Stomach (tissue), 19 donors: Measurements from ENCODE around the gene OTULINL. TPM values are rescaled to one million over a fixed set of nuclear protein-coding genes. Genes with fewer than 3 reads are reported as not detected.
A peak's percentile ranks its signal among the peaks of the same experiment; 100 is the strongest.

ENCODE experiments used
- DNase-seq, 2 donors: peaks; one replicate each; pipeline versions ENCODE4 v3.0.0 to v3.0.0-alpha.2; 2013 to 2019
- H3K27ac ChIP-seq, 5 donors: fragments of 200-600 bp in 4 of 5; sonication (generic) in 4 of 5; one replicate each; pipeline ENCODE4 v1.5.1; 2013 to 2019; ENCODE audit warnings: mild to moderate bottlenecking in 1 of 5, moderate library complexity in 1 of 5
- H3K27me3 ChIP-seq, 3 donors: fragments of 200-600 bp; sonication (generic); one replicate each; pipeline ENCODE4 v1.5.1; 2017 to 2019; ENCODE audit warnings: mixed run types in 1 of 3
- H3K36me3 ChIP-seq, 4 donors: fragments of 200-600 bp; sonication (generic); 1 replicate in 3 of 4; 2 replicates in 1 of 4; pipeline ENCODE4 v1.5.1; 2016 to 2019
- H3K4me1 ChIP-seq, 4 donors: fragments of 200-600 bp; sonication (generic); one replicate each; pipeline ENCODE4 v1.5.1; 2016 to 2019
- H3K4me3 ChIP-seq, 4 donors: fragments of 200-600 bp; sonication (generic) in 3 of 4; one replicate each; pipeline ENCODE4 v1.5.1; 2016 to 2019; ENCODE audit warnings: mild to moderate bottlenecking in 1 of 4
- H3K9me3 ChIP-seq, 4 donors: fragments of 200-600 bp; sonication (generic); one replicate each; pipeline ENCODE4 v1.5.1; 2016 to 2019
- CTCF ChIP-seq, 7 experiments: fragments of 450-650 bp in 4 of 7; fragments of 200-600 bp in 3 of 7; sonication (generic) in 3 of 7; IDR thresholded peaks; one replicate each; pipeline ENCODE4 v1.5.1; 2016 to 2019; ENCODE audit warnings: antibody characterized with exemption in 7 of 7, control low read depth in 2 of 7, mild to moderate bottlenecking in 1 of 7
- EP300 ChIP-seq: sonication (generic); formaldehyde crosslinking; IDR thresholded peaks from one replicate; pipeline ENCODE4 v1.6.1; 2017; ENCODE audit warnings: antibody characterized with exemption
- POLR2A ChIP-seq, 4 donors: fragments of 450-650 bp; IDR thresholded peaks; one replicate each; pipeline ENCODE4 v1.6.1; 2016; ENCODE audit warnings: antibody characterized with exemption in 4 of 4, control low read depth in 2 of 4, mild to moderate bottlenecking in 1 of 4, moderate library complexity in 1 of 4
- POLR2AphosphoS5 ChIP-seq, 3 donors: sonication (generic); formaldehyde crosslinking; IDR thresholded peaks; one replicate each; pipeline ENCODE4 v1.6.1; 2016; ENCODE audit warnings: antibody characterized with exemption in 3 of 3
- WGBS, 5 donors: extraction: QIAGEN DNeasy Blood & Tissue Kit in 3 of 5; methylation state at CpG; one replicate each; pipeline versions ENCODE4 v1.1.5 to v1.1.7; 2013 to 2018; 5-methylcytosine and 5-hydroxymethylcytosine counted together
- intact Hi-C: fragments of 100-400 bp; cut with DNase I; formaldehyde crosslinking; loops from one replicate; pipeline ENCODE4 v1.15.1; 2023; ENCODE audit warnings: low total_unique reads
- long read RNA-seq, 10 donors: transcript quantifications; one replicate each; lab custom pipeline, GENCODE V29; 2026
- polyA plus RNA-seq, 3 donors: library from polyadenylated mRNA; stranded (reverse); fragments of 200-250 nt; gene quantifications; one replicate each; pipeline ENCODE4 v1.2.3, GENCODE V29; 2013
- total RNA-seq, 5 donors: library from RNA; depleted of rRNA; stranded (reverse); fragments of >200 nt; gene quantifications; one replicate each; pipeline versions ENCODE4 v1.1.0 to v1.2.3, GENCODE V29; 2014 to 2016
- donor health status: healthy with polysubstance abuse.
- donor health status: Bipolar disorder and iron deficiency.
- donor health status: healthy.

Gene OTULINL
- total RNA-seq = 10 to 100 TPM; 12.3 to 31.0 (median 19.8) TPM
- polyA plus RNA-seq = 1 to 10 TPM in 2 of 3 donors, under 1 TPM in 1; 0.93 to 4.9 (median 3.0) TPM
- long read RNA-seq, donor 1 = 0 reads
- long read RNA-seq, donor 2, partial matches to known transcripts = 675 of 678 reads
- long read RNA-seq, donor 2, other reads (novel, unspliced or antisense) = 0 of 678 reads
- long read RNA-seq, donor 3, partial matches to known transcripts = 0 of 2 reads
- long read RNA-seq, donor 3, other reads (novel, unspliced or antisense) = 0 of 2 reads
- long read RNA-seq, donor 4 = 0 reads
- long read RNA-seq, donor 5, partial matches to known transcripts = 0 of 3 reads
- long read RNA-seq, donor 5, other reads (novel, unspliced or antisense) = 0 of 3 reads
- long read RNA-seq, donor 6, partial matches to known transcripts = 0 of 1 reads
- long read RNA-seq, donor 6, other reads (novel, unspliced or antisense) = 0 of 1 reads
- long read RNA-seq, donor 7, partial matches to known transcripts = 2,177 of 2,180 reads
- long read RNA-seq, donor 7, other reads (novel, unspliced or antisense) = 0 of 2,180 reads
- long read RNA-seq, donor 8, partial matches to known transcripts = 1,556 of 1,557 reads
- long read RNA-seq, donor 8, other reads (novel, unspliced or antisense) = 0 of 1,557 reads
- long read RNA-seq, donor 9, partial matches to known transcripts = 0 of 2 reads
- long read RNA-seq, donor 9, other reads (novel, unspliced or antisense) = 0 of 2 reads
- long read RNA-seq, donor 10, partial matches to known transcripts = 0 of 1 reads
- long read RNA-seq, donor 10, other reads (novel, unspliced or antisense) = 0 of 1 reads

DNA sequence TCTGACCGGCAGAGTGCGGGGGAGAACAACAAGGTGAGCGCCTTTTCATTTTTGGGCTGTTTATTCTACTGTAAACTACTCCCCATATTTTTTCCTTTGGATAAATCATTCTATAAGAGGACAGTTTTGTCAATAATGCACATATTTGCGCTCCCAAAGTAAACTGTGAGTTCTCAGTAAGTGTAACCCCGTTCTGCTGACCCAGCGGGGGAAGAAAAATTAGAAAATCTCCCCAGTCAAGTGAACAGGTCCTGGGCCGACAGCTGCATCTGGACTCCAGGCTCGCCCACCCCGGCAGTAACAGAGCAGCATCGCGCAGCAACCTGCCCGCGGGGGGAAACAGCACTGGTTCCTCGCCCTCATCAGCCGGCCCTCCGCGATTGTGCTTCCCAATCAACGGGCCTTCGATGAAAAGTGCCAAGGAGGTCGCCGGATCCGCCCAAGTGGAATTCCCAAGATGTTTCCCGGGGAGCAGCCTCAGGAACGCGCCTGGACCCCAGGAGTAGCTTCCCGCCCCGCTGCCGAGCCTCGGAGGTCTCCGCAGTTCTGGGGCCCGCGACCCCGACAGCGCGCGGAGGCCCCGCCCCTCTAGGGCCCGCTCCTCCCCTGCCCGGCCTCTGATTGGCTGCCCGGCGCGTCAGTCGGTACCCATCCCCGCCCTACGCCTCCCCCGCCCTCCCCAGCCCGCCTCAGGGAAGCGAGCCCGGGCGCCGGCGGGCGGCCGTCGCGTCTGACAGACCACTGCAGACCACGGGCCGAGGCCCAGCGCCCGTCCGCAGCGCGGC lies at the start of gene OTULINL:
Gene OTULINL, plus strand, starts transcription at position 687 of the 785 bp plus-strand sequence. CDS start 103 bp downstream, outside the sequence.
- 4 to 23% (median 7%) methylated on average over 16 to 63 of the region's 63 CpGs for WGBS, 5 donors
- peak; percentile 89 to 95 for DNase-seq
- intact Hi-C loops = no loop called here
- peak within 1 kb of the TSS; percentile 79 to 93 (median 85) for H3K4me3 ChIP-seq
- peaks cover 10 to 48% (median 25%) of the 10 kb centered on the region in 4 donors for H3K4me1 ChIP-seq
- H3K27me3 ChIP-seq = peaks cover 0 to 25% (median 0%) of the 10 kb centered on the region in 3 donors
- no peaks in the 10 kb centered on the region for H3K9me3 ChIP-seq
- no peaks in the 10 kb centered on the region for H3K36me3 ChIP-seq
- TF ChIP-seq POLR2AphosphoS5 (IDR thresholded peaks at IDR 0.05) = peak in 1 of 3 donors; percentile 17
- no peak for TF ChIP-seq POLR2A (IDR thresholded peaks at IDR 0.05)
- TF ChIP-seq EP300 = no peak
- no peak for TF ChIP-seq CTCF (IDR thresholded peaks at IDR 0.05)
- peak within 1 kb of the TSS; percentile 63 to 88 (median 83) for H3K27ac ChIP-seq

DNA sequence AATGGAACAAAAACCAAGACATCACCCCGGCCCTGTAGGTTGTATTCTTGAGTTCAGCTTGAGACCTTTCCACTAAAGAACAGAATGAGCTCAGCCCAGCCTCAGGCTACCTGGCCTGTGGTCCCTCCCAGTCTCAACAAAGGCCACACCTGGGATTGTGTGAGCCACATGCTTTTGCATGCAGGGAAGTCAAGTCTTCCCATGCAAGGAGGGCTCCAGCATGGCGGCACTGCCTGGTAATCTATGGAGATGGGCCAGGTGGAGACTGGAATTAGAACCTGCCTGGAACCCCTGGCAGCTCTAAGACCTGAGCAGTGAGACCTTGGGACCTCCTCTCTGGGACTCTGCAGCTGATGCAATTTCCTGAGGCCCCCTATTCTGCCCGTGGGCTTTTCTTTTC lies 49.4 kb upstream of the OTULINL start:
- H3K4me1 ChIP-seq = no peaks in the 10 kb centered on the region
- no peaks in the 10 kb centered on the region for H3K36me3 ChIP-seq
- no peak overlapping the region for H3K27ac ChIP-seq
- TF ChIP-seq CTCF (IDR thresholded peaks at IDR 0.05) (no peak), EP300 (no peak), POLR2AphosphoS5 (IDR thresholded peaks at IDR 0.05) (no peak)
- DNase-seq = no peak
- H3K9me3 ChIP-seq = no peaks in the 10 kb centered on the region
- intact Hi-C loops = no loop called here
- WGBS, 5 donors = 68 to 93% (median 69%) methylated on average over 3 of the region's 3 CpGs
- no peaks in the 10 kb centered on the region for H3K27me3 ChIP-seq
- H3K4me3 ChIP-seq = no peak overlapping the region

GRCh38 chr5:14534773-14535172 lies 46.8 kb upstream of the OTULINL start:
- intact Hi-C loops = no loop called here
- H3K4me3 ChIP-seq = no peak overlapping the region
- peak in 1 of 2 donors; percentile 26 for DNase-seq
- H3K27me3 ChIP-seq = no peaks in the 10 kb centered on the region
- no peaks in the 10 kb centered on the region for H3K36me3 ChIP-seq
- H3K4me1 ChIP-seq = no peaks in the 10 kb centered on the region
- H3K9me3 ChIP-seq = no peaks in the 10 kb centered on the region
- WGBS, 5 donors = 7 to 22% (median 13%) methylated on average over 6 to 7 of the region's 7 CpGs
- no peak overlapping the region for H3K27ac ChIP-seq
- no peak for TF ChIP-seq CTCF (IDR thresholded peaks at IDR 0.05)
- no peak for TF ChIP-seq EP300
- TF ChIP-seq POLR2A (IDR thresholded peaks at IDR 0.05) = no peak
- TF ChIP-seq POLR2AphosphoS5 (IDR thresholded peaks at IDR 0.05) = no peak

DNA sequence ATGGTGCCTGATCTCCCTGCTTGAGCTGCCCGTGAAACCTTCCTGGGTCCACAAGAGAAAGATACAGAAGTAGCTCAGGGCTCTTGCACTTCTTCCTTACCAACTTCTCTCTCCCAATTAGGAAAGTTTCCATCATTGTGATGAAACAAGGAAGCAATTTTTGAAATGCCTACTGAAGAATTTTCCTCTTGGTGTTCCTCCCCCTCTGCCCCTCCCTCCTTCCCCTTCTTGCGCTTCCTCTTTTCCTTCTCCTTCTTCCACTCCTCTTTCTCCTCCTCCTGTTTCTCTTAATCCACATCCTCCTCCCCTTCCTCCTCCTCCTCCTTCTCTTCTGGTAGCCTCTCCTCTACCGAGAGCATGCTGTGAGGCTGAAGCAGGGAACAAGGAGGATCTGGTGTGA lies 36.3 kb upstream of the OTULINL start:
- no peak for DNase-seq
- TF ChIP-seq POLR2A (IDR thresholded peaks at IDR 0.05) (no peak), EP300 (no peak), CTCF (IDR thresholded peaks at IDR 0.05) (no peak)
- no peaks in the 10 kb centered on the region for H3K36me3 ChIP-seq
- H3K27me3 ChIP-seq = peaks cover 0 to 6% (median 0%) of the 10 kb centered on the region in 3 donors
- no peaks in the 10 kb centered on the region for H3K4me1 ChIP-seq
- intact Hi-C loops = no loop called here
- 51 to 69% (median 58%) methylated on average over 3 of the region's 3 CpGs for WGBS, 5 donors
- H3K4me3 ChIP-seq = no peak overlapping the region
- no peak overlapping the region for H3K27ac ChIP-seq
- peaks cover 0 to 4% (median 0%) of the 10 kb centered on the region in 4 donors for H3K9me3 ChIP-seq
